CD4-positive, alpha-beta T cell (primary cell): ENCODE data around the gene TAGLN2. TPM values are rescaled to one million over a fixed set of nuclear protein-coding genes. Genes with fewer than 3 reads are reported as not detected.

Experiments used
- ATAC-seq: fragments of 200-7000 bp; cut with Tn5 transposase; one replicate; pipeline ENCODE4 v1.10.0; 2022; ENCODE audit warnings: mild to moderate bottlenecking; ENCODE audit not compliant: poor library complexity
- CTCF ChIA-PET: fragments of 350-600 bp; sonication (Branson Sonifier 250); formaldehyde crosslinking; loops from one replicate; lab custom pipeline; 2021; ENCODE audit warnings: antibody characterized with exemption, inconsistent platforms; lab: Charles Lee
- POLR2A ChIA-PET: fragments of 350-600 bp; sonication (Branson Sonifier 250); formaldehyde crosslinking; loops from one replicate; lab custom pipeline; 2021; ENCODE audit warnings: antibody characterized with exemption, inconsistent platforms; lab: Charles Lee
- DNase-seq, 14 experiments: peaks; one replicate each; pipeline ENCODE4 v3.0.0-alpha.2; 2013 to 2020; ENCODE audit warnings: mixed read lengths in 2 of 14
- H3K27ac ChIP-seq, 2 donors: one replicate each; pipeline versions ENCODE4 v1.5.1 to v1.7.0; 2013; ENCODE audit warnings: low read length in 2 of 2, low read depth in 1 of 2, mild to moderate bottlenecking in 1 of 2
- H3K27me3 ChIP-seq, 2 experiments: 1 replicate in 1 of 2; 2 replicates in 1 of 2; pipeline versions ENCODE4 v1.6.1 to v1.7.0; 2013; ENCODE audit warnings: low read length in 2 of 2, control low read depth in 1 of 2, mild to moderate bottlenecking in 1 of 2, moderate library complexity in 1 of 2; ENCODE audit not compliant: insufficient read depth in 2 of 2, control insufficient read depth in 1 of 2
- H3K36me3 ChIP-seq: one replicate; pipeline ENCODE4 v1.6.1; 2013; ENCODE audit warnings: low read length, control low read depth; ENCODE audit not compliant: insufficient read depth
- H3K4me1 ChIP-seq: one replicate; pipeline ENCODE4 v1.6.1; 2013; ENCODE audit warnings: low read length, control low read depth; ENCODE audit not compliant: insufficient read depth
- H3K4me3 ChIP-seq: one replicate; pipeline ENCODE4 v1.5.1; 2013; ENCODE audit warnings: mild to moderate bottlenecking, low read length, moderate library complexity
- H3K9me3 ChIP-seq, 2 experiments: 1 replicate in 1 of 2; 2 replicates in 1 of 2; pipeline versions ENCODE4 v1.6.1 to v1.7.0; 2013; ENCODE audit warnings: low read length in 2 of 2, mild to moderate bottlenecking in 2 of 2, control low read depth in 1 of 2, moderate library complexity in 1 of 2; ENCODE audit not compliant: control insufficient read depth in 1 of 2, insufficient read depth in 1 of 2
- H3K27ac Mint-ChIP-seq: one replicate; pipeline ENCODE4 v1.8.0; 2020; ENCODE audit warnings: mixed read lengths
- H3K27me3 Mint-ChIP-seq: one replicate; pipeline ENCODE4 v1.8.0; 2021; ENCODE audit warnings: mixed read lengths
- H3K36me3 Mint-ChIP-seq: one replicate; pipeline ENCODE4 v1.8.0; 2021; ENCODE audit warnings: low read depth, mixed read lengths
- H3K4me1 Mint-ChIP-seq: one replicate; pipeline ENCODE4 v1.8.0; 2021; ENCODE audit warnings: low read depth, mixed read lengths
- H3K4me3 Mint-ChIP-seq: one replicate; pipeline ENCODE4 v1.8.0; 2020; ENCODE audit warnings: mild to moderate bottlenecking, mixed read lengths
- H3K9me3 Mint-ChIP-seq: one replicate; pipeline ENCODE4 v1.8.0; 2020; ENCODE audit warnings: mixed read lengths
- intact Hi-C, 2 experiments: fragments of 100-400 bp; cut with DNase I in 1 of 2; cut with micrococcal nuclease in 1 of 2; formaldehyde crosslinking; loops; one replicate each; pipeline versions ENCODE4 v1.15.1 to v1.9.0; 2023 to 2025; cut with DNase I, micrococcal nuclease
- total RNA-seq, 174 experiments: library from RNA in 2 of 174; stranded (reverse) in 2 of 174; gene quantifications; one replicate each; pipeline ENCODE4 v1.2.3 and lab custom pipeline; 2021 to 2026
- TF ChIP-seq, protein P1 (sequence below): fragments of 200-600 bp; IDR thresholded peaks from one replicate; pipeline ENCODE4 v1.8.0; 2022; ENCODE audit warnings: antibody characterized with exemption, mild to moderate bottlenecking

TAGLN2 gene
- total RNA-seq, 2 experiments from 2014 or later = 301 to 311 TPM

GRCh38 chr1:159942632-159943277 is 17.4 kb upstream of the TAGLN2 start:
- no peak overlapping the region for H3K27ac Mint-ChIP-seq
- H3K9me3 ChIP-seq = no peaks in the 10 kb centered on the region
- peaks cover 16% of the 10 kb centered on the region for H3K4me1 ChIP-seq
- ChIA-PET POLR2A (no interaction called here), CTCF (no interaction called here)
- no peak overlapping the region for H3K4me3 ChIP-seq
- H3K36me3 Mint-ChIP-seq = no peaks in the 10 kb centered on the region
- no peak overlapping the region for H3K27ac ChIP-seq
- ATAC-seq (no peak), DNase-seq (no peak)
- H3K27me3 ChIP-seq = peaks cover 22 to 26% of the 10 kb centered on the region in 2 experiments
- TF ChIP-seq, protein P1, sequence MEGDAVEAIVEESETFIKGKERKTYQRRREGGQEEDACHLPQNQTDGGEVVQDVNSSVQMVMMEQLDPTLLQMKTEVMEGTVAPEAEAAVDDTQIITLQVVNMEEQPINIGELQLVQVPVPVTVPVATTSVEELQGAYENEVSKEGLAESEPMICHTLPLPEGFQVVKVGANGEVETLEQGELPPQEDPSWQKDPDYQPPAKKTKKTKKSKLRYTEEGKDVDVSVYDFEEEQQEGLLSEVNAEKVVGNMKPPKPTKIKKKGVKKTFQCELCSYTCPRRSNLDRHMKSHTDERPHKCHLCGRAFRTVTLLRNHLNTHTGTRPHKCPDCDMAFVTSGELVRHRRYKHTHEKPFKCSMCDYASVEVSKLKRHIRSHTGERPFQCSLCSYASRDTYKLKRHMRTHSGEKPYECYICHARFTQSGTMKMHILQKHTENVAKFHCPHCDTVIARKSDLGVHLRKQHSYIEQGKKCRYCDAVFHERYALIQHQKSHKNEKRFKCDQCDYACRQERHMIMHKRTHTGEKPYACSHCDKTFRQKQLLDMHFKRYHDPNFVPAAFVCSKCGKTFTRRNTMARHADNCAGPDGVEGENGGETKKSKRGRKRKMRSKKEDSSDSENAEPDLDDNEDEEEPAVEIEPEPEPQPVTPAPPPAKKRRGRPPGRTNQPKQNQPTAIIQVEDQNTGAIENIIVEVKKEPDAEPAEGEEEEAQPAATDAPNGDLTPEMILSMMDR = no peak
- intact Hi-C loops = no loop called here
- H3K4me1 Mint-ChIP-seq = peaks cover 10% of the 10 kb centered on the region
- H3K36me3 ChIP-seq = no peaks in the 10 kb centered on the region
- no peak overlapping the region for H3K4me3 Mint-ChIP-seq
- peaks cover 48% of the 10 kb centered on the region for H3K27me3 Mint-ChIP-seq
- no peaks in the 10 kb centered on the region for H3K9me3 Mint-ChIP-seq

DNA sequence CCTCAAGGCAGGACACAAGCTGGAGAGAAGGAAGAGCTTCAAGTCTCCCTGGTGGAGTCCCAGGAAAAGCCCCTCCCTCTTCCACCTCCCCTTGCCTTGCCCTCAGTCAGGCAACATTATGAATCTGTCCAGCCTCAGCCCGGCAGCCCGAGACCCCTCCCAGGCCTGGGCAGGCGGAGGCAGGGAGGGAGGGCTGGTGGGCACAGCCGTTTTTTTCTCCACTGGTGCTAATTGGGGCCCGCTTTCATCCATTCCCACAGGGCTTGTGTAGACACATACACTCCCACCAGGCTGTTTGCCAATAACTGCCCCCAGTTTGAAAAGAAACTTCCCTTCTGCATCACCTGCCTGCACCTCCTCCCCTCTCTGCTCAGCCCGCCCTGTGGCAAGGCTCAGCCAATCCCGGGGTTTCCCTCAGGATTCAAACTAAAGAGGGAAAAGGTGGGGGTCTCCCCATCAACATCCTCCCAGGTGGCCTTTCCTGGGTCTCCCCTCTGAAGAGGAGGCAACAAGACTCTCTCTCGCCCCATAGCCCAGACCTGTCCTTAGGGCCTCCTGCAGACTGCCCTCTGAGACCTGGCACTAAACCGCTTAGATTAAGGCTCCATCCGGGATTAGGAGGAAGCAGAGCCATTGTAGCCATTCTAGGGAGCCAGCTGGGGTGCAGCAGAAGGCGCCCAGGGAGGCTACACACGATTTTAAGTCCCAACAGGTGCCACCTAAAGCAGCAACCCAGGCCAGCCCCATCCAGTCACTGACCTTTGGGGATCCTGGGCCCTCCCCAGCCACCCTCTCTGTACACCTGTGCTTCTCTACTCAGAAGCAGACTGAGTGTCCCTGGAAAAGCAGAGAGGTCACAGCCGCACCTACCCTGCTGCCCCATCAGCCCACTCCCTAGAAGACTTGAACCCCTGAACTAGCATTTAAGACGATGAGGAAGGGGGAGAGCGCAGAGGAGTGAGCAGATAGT is 16.6 kb upstream of the TAGLN2 start:
- ChIA-PET CTCF (no interaction called here), POLR2A (no interaction called here)
- no peak overlapping the region for H3K4me3 ChIP-seq
- TF ChIP-seq, protein P1 = no peak
- Mint-ChIP-seq H3K27me3 (peaks cover 48% of the 10 kb centered on the region), H3K27ac (no peak overlapping the region), H3K36me3 (no peaks in the 10 kb centered on the region), H3K9me3 (no peaks in the 10 kb centered on the region), H3K4me3 (no peak overlapping the region), H3K4me1 (peaks cover 10% of the 10 kb centered on the region)
- H3K4me1 ChIP-seq = peaks cover 25% of the 10 kb centered on the region
- intact Hi-C loops = no loop called here
- H3K9me3 ChIP-seq = no peaks in the 10 kb centered on the region
- no peak for DNase-seq
- ATAC-seq = no peak
- H3K27me3 ChIP-seq = peaks cover 22 to 26% of the 10 kb centered on the region in 2 experiments
- H3K27ac ChIP-seq = no peak overlapping the region
- H3K36me3 ChIP-seq = no peaks in the 10 kb centered on the region

DNA sequence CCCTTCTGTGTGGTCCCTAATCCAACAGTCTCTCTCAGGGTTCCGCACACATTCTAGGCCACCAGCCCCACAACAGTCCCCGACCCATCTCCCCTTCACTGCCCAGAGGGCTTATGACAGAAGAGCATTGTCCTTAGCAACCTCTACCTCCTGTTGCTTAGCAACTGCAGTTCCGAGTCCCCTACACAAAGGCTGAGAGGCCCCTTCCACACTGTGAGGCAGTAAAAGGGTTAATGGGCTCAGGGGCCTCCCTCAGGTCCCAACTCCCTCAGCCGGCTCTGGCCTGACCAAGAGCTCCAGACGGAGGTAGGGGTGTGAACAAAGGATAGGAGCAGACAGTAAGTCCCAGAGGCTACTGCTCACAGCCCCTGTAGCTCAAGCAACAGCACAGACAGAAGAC is 15.8 kb upstream of the TAGLN2 start:
- Histone ChIP-seq H3K4me3 (no peak overlapping the region), H3K27me3 (peaks cover 22 to 26% of the 10 kb centered on the region in 2 experiments), H3K4me1 (peaks cover 32% of the 10 kb centered on the region), H3K9me3 (no peaks in the 10 kb centered on the region), H3K36me3 (no peaks in the 10 kb centered on the region), H3K27ac (no peak overlapping the region)
- Mint-ChIP-seq H3K4me1 (peaks cover 15% of the 10 kb centered on the region), H3K27ac (no peak overlapping the region), H3K36me3 (no peaks in the 10 kb centered on the region), H3K9me3 (no peaks in the 10 kb centered on the region), H3K4me3 (no peak overlapping the region), H3K27me3 (peaks cover 48% of the 10 kb centered on the region)
- intact Hi-C loops = no loop called here
- CTCF ChIA-PET = no interaction called here
- ATAC-seq = no peak
- POLR2A ChIA-PET = no interaction called here
- TF ChIP-seq, protein P1 = no peak
- DNase-seq = no peak
